ENCODE results near the gene CECR2.

The CECR2 gene

GRCh38 chr22:17606496-17606895 lies 237.2 kb downstream of the CECR2 start:
- no peak for DNase-seq (ENCODE audit: low read depth, low spot score)
